ENCODE results near the gene LAMC2. TPM values are rescaled to one million over a fixed set of nuclear protein-coding genes. Genes with fewer than 3 reads are reported as not detected.

LAMC2 gene
- total RNA-seq, 2 experiments from 2014 or later: 0.05 TPM; not detected in 1

DNA sequence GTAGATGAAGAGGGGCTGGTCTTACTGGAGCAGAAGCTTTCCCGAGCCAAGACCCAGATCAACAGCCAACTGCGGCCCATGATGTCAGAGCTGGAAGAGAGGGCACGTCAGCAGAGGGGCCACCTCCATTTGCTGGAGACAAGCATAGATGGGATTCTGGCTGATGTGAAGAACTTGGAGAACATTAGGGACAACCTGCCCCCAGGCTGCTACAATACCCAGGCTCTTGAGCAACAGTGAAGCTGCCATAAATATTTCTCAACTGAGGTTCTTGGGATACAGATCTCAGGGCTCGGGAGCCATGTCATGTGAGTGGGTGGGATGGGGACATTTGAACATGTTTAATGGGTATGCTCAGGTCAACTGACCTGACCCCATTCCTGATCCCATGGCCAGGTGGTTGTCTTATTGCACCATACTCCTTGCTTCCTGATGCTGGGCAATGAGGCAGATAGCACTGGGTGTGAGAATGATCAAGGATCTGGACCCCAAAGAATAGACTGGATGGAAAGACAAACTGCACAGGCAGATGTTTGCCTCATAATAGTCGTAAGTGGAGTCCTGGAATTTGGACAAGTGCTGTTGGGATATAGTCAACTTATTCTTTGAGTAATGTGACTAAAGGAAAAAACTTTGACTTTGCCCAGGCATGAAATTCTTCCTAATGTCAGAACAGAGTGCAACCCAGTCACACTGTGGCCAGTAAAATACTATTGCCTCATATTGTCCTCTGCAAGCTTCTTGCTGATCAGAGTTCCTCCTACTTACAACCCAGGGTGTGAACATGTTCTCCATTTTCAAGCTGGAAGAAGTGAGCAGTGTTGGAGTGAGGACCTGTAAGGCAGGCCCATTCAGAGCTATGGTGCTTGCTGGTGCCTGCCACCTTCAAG is 57.3 kb downstream of the LAMC2 start:
- intact Hi-C loops (cut with micrococcal nuclease): no loop called here
- DNase-seq: no peak
- no peak overlapping the region for H3K27ac Mint-ChIP-seq
- H3K27me3 Mint-ChIP-seq (ENCODE audit: low read depth): peaks cover 8% of the 10 kb centered on the region
- no peaks in the 10 kb centered on the region for H3K4me1 Mint-ChIP-seq (ENCODE audit: low read depth)
- H3K36me3 Mint-ChIP-seq (ENCODE audit: low read depth): no peaks in the 10 kb centered on the region
- H3K4me3 Mint-ChIP-seq: no peak overlapping the region
- no peaks in the 10 kb centered on the region for H3K9me3 Mint-ChIP-seq
- CTCF ChIA-PET: interaction anchor here (0.7 kb wide), 1 partner anchor 18 kb away, joined by 3 read pairs; no protein-coding TSS in a partner anchor

DNA sequence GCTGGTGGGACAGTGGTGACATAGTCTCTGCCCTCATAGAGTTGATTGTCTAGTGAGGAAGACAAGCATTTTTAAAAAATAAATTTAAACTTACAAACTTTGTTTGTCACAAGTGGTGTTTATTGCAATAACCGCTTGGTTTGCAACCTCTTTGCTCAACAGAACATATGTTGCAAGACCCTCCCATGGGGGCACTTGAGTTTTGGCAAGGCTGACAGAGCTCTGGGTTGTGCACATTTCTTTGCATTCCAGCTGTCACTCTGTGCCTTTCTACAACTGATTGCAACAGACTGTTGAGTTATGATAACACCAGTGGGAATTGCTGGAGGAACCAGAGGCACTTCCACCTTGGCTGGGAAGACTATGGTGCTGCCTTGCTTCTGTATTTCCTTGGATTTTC is 58.4 kb downstream of the LAMC2 start:
- DNase-seq: no peak
- Mint-ChIP-seq H3K36me3 (ENCODE audit: low read depth) (no peaks in the 10 kb centered on the region), H3K27me3 (ENCODE audit: low read depth) (peaks cover 8% of the 10 kb centered on the region), H3K9me3 (no peaks in the 10 kb centered on the region), H3K4me3 (no peak overlapping the region), H3K27ac (no peak overlapping the region), H3K4me1 (ENCODE audit: low read depth) (no peaks in the 10 kb centered on the region)
- CTCF ChIA-PET: no interaction called here
- intact Hi-C loops (cut with micrococcal nuclease): no loop called here

GRCh38 chr1:183245357-183245756 is 59.3 kb downstream of the LAMC2 start:
- CTCF ChIA-PET: no interaction called here
- H3K4me3 Mint-ChIP-seq: no peak overlapping the region
- peaks cover 6% of the 10 kb centered on the region for H3K27me3 Mint-ChIP-seq (ENCODE audit: low read depth)
- intact Hi-C loops (cut with micrococcal nuclease): no loop called here
- no peak overlapping the region for H3K27ac Mint-ChIP-seq
- H3K4me1 Mint-ChIP-seq (ENCODE audit: low read depth): no peaks in the 10 kb centered on the region
- no peaks in the 10 kb centered on the region for H3K9me3 Mint-ChIP-seq
- no peaks in the 10 kb centered on the region for H3K36me3 Mint-ChIP-seq (ENCODE audit: low read depth)
- DNase-seq: no peak

- intact Hi-C loops (cut with micrococcal nuclease): no loop called here
- CTCF ChIA-PET: no interaction called here
- no peak overlapping the region for H3K4me3 Mint-ChIP-seq
- no peaks in the 10 kb centered on the region for H3K9me3 Mint-ChIP-seq
- H3K27ac Mint-ChIP-seq: no peak overlapping the region
- DNase-seq: no peak
- H3K36me3 Mint-ChIP-seq (ENCODE audit: low read depth): no peaks in the 10 kb centered on the region
- no peaks in the 10 kb centered on the region for H3K4me1 Mint-ChIP-seq (ENCODE audit: low read depth)
- peaks cover 3% of the 10 kb centered on the region for H3K27me3 Mint-ChIP-seq (ENCODE audit: low read depth)
These were observed 60.4 kb downstream of the LAMC2 start for GRCh38 chr1:183246436-183246835.

- H3K27ac Mint-ChIP-seq: no peak overlapping the region
- no peaks in the 10 kb centered on the region for H3K36me3 Mint-ChIP-seq (ENCODE audit: low read depth)
- H3K9me3 Mint-ChIP-seq: no peaks in the 10 kb centered on the region
- H3K4me3 Mint-ChIP-seq: no peak overlapping the region
- CTCF ChIA-PET: interaction anchor here (0.5 to 0.7 kb wide), 3 partner anchors 132 to 1411 kb away, joined by 3 to 5 read pairs (median 4); no protein-coding TSS in a partner anchor
- peaks cover 3% of the 10 kb centered on the region for H3K27me3 Mint-ChIP-seq (ENCODE audit: low read depth)
- H3K4me1 Mint-ChIP-seq (ENCODE audit: low read depth): no peaks in the 10 kb centered on the region
- DNase-seq: no peak
- intact Hi-C loops (cut with micrococcal nuclease): no loop called here
These were observed 61.0 kb downstream of the LAMC2 start for GRCh38 chr1:183247066-183247465.

- no peak for DNase-seq
- Mint-ChIP-seq H3K4me1 (ENCODE audit: low read depth) (no peaks in the 10 kb centered on the region), H3K27me3 (ENCODE audit: low read depth) (peaks cover 3% of the 10 kb centered on the region), H3K27ac (no peak overlapping the region), H3K36me3 (ENCODE audit: low read depth) (no peaks in the 10 kb centered on the region), H3K4me3 (no peak overlapping the region), H3K9me3 (no peaks in the 10 kb centered on the region)
- CTCF ChIA-PET: interaction anchor here (0.5 to 0.7 kb wide), 3 partner anchors 132 to 1411 kb away, joined by 3 to 5 read pairs (median 4); no protein-coding TSS in a partner anchor
- intact Hi-C loops (cut with micrococcal nuclease): no loop called here
These were observed 61.4 kb downstream of the LAMC2 start for GRCh38 chr1:183247484-183247883.

- H3K4me1 Mint-ChIP-seq (ENCODE audit: low read depth): no peaks in the 10 kb centered on the region
- no peak overlapping the region for H3K4me3 Mint-ChIP-seq
- no peaks in the 10 kb centered on the region for H3K36me3 Mint-ChIP-seq (ENCODE audit: low read depth)
- intact Hi-C loops (cut with micrococcal nuclease): no loop called here
- CTCF ChIA-PET: interaction anchor here (0.6 to 0.8 kb wide), 2 partner anchors 21 to 1412 kb away, joined by 3 read pairs; no protein-coding TSS in a partner anchor
- no peaks in the 10 kb centered on the region for H3K9me3 Mint-ChIP-seq
- H3K27ac Mint-ChIP-seq: no peak overlapping the region
- DNase-seq: no peak
- peaks cover 3% of the 10 kb centered on the region for H3K27me3 Mint-ChIP-seq (ENCODE audit: low read depth)
These were observed 61.9 kb downstream of the LAMC2 start for GRCh38 chr1:183247931-183248330.

DNA sequence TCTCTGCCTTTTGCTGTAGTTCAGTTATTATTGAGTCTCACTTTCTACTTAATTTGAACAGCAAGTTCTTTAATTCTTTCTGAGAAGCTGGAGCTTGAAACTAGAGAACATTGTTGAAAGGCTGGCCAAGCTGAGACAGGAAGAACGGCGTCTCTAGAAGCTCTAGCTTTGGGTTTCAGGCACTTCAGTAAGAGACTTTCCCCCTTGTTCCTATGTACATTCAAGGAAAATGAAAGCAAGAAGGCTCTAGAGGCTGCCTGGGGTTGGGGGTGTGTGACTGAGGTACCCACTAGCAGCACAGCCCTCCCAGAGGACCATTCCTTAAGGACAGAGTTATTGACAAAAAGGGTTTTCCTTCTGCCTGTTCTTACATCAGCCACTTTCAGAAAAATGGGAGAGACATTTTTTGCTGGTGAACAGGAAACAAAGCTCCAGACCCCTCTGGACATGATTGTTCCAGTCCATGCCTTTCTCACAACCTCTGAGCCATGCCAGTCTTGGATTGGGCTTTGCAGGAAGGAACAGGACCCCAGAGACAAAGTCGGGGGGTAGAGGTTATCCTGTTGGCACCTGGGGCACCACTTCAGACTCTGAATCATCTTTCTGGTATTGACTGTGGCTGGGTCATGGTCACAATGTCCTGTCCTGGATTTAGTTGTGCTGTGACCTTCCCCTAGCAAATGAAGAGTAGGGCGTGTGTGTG is 63.1 kb downstream of the LAMC2 start:
- CTCF ChIA-PET: interaction anchor here (0.6 kb wide), 1 partner anchor 345 kb away, joined by 3 read pairs; no protein-coding TSS in a partner anchor
- no peak overlapping the region for H3K27ac Mint-ChIP-seq
- H3K4me3 Mint-ChIP-seq: no peak overlapping the region
- no peaks in the 10 kb centered on the region for H3K9me3 Mint-ChIP-seq
- intact Hi-C loops (cut with micrococcal nuclease): no loop called here
- H3K36me3 Mint-ChIP-seq (ENCODE audit: low read depth): no peaks in the 10 kb centered on the region
- DNase-seq: no peak
- peaks cover 3% of the 10 kb centered on the region for H3K27me3 Mint-ChIP-seq (ENCODE audit: low read depth)
- H3K4me1 Mint-ChIP-seq (ENCODE audit: low read depth): no peaks in the 10 kb centered on the region

GRCh38 chr1:183249941-183250452 is 63.9 kb downstream of the LAMC2 start:
- H3K27me3 Mint-ChIP-seq (ENCODE audit: low read depth): peaks cover 3% of the 10 kb centered on the region
- no peak overlapping the region for H3K27ac Mint-ChIP-seq
- H3K4me1 Mint-ChIP-seq (ENCODE audit: low read depth): no peaks in the 10 kb centered on the region
- DNase-seq: no peak
- CTCF ChIA-PET: no interaction called here
- intact Hi-C loops (cut with micrococcal nuclease): no loop called here
- no peaks in the 10 kb centered on the region for H3K36me3 Mint-ChIP-seq (ENCODE audit: low read depth)
- H3K9me3 Mint-ChIP-seq: no peaks in the 10 kb centered on the region
- H3K4me3 Mint-ChIP-seq: no peak overlapping the region

GRCh38 chr1:183251101-183251958 is 65.3 kb downstream of the LAMC2 start:
- H3K4me3 Mint-ChIP-seq: no peak overlapping the region
- no peak overlapping the region for H3K27ac Mint-ChIP-seq
- CTCF ChIA-PET: no interaction called here
- H3K4me1 Mint-ChIP-seq (ENCODE audit: low read depth): no peaks in the 10 kb centered on the region
- H3K9me3 Mint-ChIP-seq: no peaks in the 10 kb centered on the region
- intact Hi-C loops (cut with micrococcal nuclease): no loop called here
- H3K36me3 Mint-ChIP-seq (ENCODE audit: low read depth): no peaks in the 10 kb centered on the region
- H3K27me3 Mint-ChIP-seq (ENCODE audit: low read depth): peaks cover 3% of the 10 kb centered on the region
- no peak for DNase-seq

DNA sequence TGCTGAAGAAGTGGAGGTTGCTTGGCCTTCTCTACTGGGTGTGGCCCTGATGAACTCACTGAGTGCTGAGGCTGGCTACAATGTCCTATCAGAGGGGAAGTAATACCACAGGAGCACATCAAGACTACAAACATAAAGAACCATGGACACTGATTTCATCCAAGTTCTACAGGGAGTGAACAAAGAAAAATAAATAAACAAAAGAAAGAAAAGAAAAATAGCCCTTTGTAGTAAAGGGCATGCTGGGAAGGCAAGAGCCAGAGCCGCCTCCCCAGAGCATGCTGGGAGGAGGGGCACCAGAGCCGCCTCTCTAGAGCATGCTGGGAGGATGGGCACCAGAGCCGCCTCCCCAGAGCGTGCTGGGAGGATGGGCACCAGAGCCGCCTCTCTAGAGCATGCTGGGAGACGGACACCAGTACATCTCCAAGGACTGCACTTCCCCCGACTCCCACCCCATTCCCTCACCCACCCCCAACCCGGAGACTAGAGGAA is 65.9 kb downstream of the LAMC2 start:
- no peaks in the 10 kb centered on the region for H3K36me3 Mint-ChIP-seq (ENCODE audit: low read depth)
- intact Hi-C loops (cut with micrococcal nuclease): no loop called here
- H3K27ac Mint-ChIP-seq: no peak overlapping the region
- H3K4me1 Mint-ChIP-seq (ENCODE audit: low read depth): no peaks in the 10 kb centered on the region
- no peak overlapping the region for H3K4me3 Mint-ChIP-seq
- no peaks in the 10 kb centered on the region for H3K9me3 Mint-ChIP-seq
- H3K27me3 Mint-ChIP-seq (ENCODE audit: low read depth): no peaks in the 10 kb centered on the region
- CTCF ChIA-PET: no interaction called here
- DNase-seq: no peak

DNA sequence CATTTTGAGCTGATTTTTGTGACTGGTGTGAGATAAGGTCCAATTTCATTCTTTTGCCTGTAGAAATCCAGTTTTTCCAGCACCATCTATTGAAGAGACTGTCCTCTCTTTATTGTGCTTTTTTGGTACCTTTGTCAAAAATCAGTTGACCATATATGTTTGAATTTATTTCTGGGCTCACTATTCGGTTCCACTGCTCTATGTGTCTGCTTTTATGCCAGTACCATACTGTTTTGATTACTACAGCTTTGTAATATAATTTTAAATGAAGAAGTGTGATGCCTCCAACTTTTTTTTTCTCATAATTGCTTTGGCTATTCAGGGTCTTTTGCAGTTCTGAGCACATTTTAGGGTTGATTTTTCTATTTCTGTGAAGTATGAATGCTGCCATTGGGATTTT is 69.0 kb downstream of the LAMC2 start:
- CTCF ChIA-PET: no interaction called here
- Mint-ChIP-seq H3K27ac (no peak overlapping the region), H3K27me3 (ENCODE audit: low read depth) (no peaks in the 10 kb centered on the region), H3K9me3 (no peaks in the 10 kb centered on the region), H3K4me1 (ENCODE audit: low read depth) (no peaks in the 10 kb centered on the region), H3K36me3 (ENCODE audit: low read depth) (no peaks in the 10 kb centered on the region), H3K4me3 (no peak overlapping the region)
- intact Hi-C loops (cut with micrococcal nuclease): no loop called here
- no peak for DNase-seq

Measured in activated naive CD4-positive, alpha-beta T cell treated with anti-CD3 and anti-CD28 coated beads for 36 hours (primary cell).